Activated T-helper 17 cell treated with anti-CD3 and anti-CD28 coated beads, Interleukin-2, amount 50 U/mL, for 72 hours (primary cell): ENCODE measurements around the gene SDK1. TPM values are rescaled to one million over a fixed set of nuclear protein-coding genes. Genes with fewer than 3 reads are reported as not detected.

Experiments used
- ATAC-seq: fragments of 150-1000 bp; cut with Tn5 transposase; replicated peaks from 2 replicates; pipeline ENCODE4 v1.10.0; 2021; ENCODE audit warnings: mild to moderate bottlenecking, moderate library complexity
- H3K27ac Mint-ChIP-seq: one replicate; pipeline ENCODE4 v1.8.0; 2022; ENCODE audit warnings: mixed read lengths
- H3K27me3 Mint-ChIP-seq: one replicate; pipeline ENCODE4 v1.8.0; 2022; ENCODE audit warnings: mixed read lengths
- H3K36me3 Mint-ChIP-seq: one replicate; pipeline ENCODE4 v1.8.0; 2022; ENCODE audit warnings: low read depth, mild to moderate bottlenecking, mixed read lengths
- H3K4me1 Mint-ChIP-seq: one replicate; pipeline ENCODE4 v1.8.0; 2022; ENCODE audit warnings: mixed read lengths
- H3K4me3 Mint-ChIP-seq: one replicate; pipeline ENCODE4 v1.8.0; 2022; ENCODE audit warnings: mild to moderate bottlenecking, mixed read lengths
- H3K9me3 Mint-ChIP-seq: one replicate; pipeline ENCODE4 v1.8.0; 2022; ENCODE audit warnings: mixed read lengths
- total RNA-seq, 2 donors: library from RNA; stranded (reverse); gene quantifications; one replicate each; pipeline ENCODE4 v1.2.3, GENCODE V29; 2022

Gene SDK1
- total RNA-seq, 2 donors from 2014 or later, result 0.06 to 1.1 TPM

- Mint-ChIP-seq H3K27me3 (peaks cover 8% of the 10 kb centered on the region), H3K9me3 (no peaks in the 10 kb centered on the region), H3K4me3 (no peak overlapping the region)
Measured at GRCh38 chr7:4073750-4074149, 772.7 kb downstream of the SDK1 start.

GRCh38 chr7:4074407-4074806, 773.4 kb downstream of the SDK1 start:
- Mint-ChIP-seq H3K27me3 (peaks cover 8% of the 10 kb centered on the region), H3K4me3 (no peak overlapping the region), H3K36me3 (no peaks in the 10 kb centered on the region), H3K9me3 (no peaks in the 10 kb centered on the region), H3K4me1 (no peaks in the 10 kb centered on the region), H3K27ac (no peak overlapping the region)
- no peak for ATAC-seq

More at GRCh38 chr7:4073750-4074149, 772.7 kb downstream of the SDK1 start:
- Mint-ChIP-seq H3K4me1 (no peaks in the 10 kb centered on the region), H3K27ac (no peak overlapping the region), H3K36me3 (no peaks in the 10 kb centered on the region)
- ATAC-seq, result no peak

- ATAC-seq, result no peak
- Mint-ChIP-seq H3K27me3 (peaks cover 8% of the 10 kb centered on the region), H3K36me3 (no peaks in the 10 kb centered on the region), H3K4me3 (no peak overlapping the region), H3K9me3 (no peaks in the 10 kb centered on the region), H3K4me1 (no peaks in the 10 kb centered on the region), H3K27ac (no peak overlapping the region)
Measured at GRCh38 chr7:4074994-4075393, 773.9 kb downstream of the SDK1 start.

GRCh38 chr7:4076701-4077294, 775.7 kb downstream of the SDK1 start:
- Mint-ChIP-seq H3K4me3 (no peak overlapping the region), H3K27me3 (peaks cover 8% of the 10 kb centered on the region), H3K36me3 (no peaks in the 10 kb centered on the region), H3K4me1 (no peaks in the 10 kb centered on the region), H3K9me3 (no peaks in the 10 kb centered on the region), H3K27ac (no peak overlapping the region)
- ATAC-seq, result no peak

- Mint-ChIP-seq H3K36me3 (no peaks in the 10 kb centered on the region), H3K9me3 (no peaks in the 10 kb centered on the region), H3K4me1 (no peaks in the 10 kb centered on the region), H3K27ac (no peak overlapping the region), H3K4me3 (no peak overlapping the region), H3K27me3 (peaks cover 8% of the 10 kb centered on the region)
- ATAC-seq, result no peak
Measured at GRCh38 chr7:4077980-4078379, 776.9 kb downstream of the SDK1 start.

- Mint-ChIP-seq H3K9me3 (no peaks in the 10 kb centered on the region), H3K27ac (no peak overlapping the region), H3K27me3 (peaks cover 8% of the 10 kb centered on the region), H3K36me3 (no peaks in the 10 kb centered on the region), H3K4me3 (no peak overlapping the region), H3K4me1 (no peaks in the 10 kb centered on the region)
- no peak for ATAC-seq
Measured at GRCh38 chr7:4078580-4078979, 777.5 kb downstream of the SDK1 start.

GRCh38 chr7:4079366-4079765, 778.3 kb downstream of the SDK1 start:
- H3K27me3 Mint-ChIP-seq, result peaks cover 8% of the 10 kb centered on the region
- H3K4me1 Mint-ChIP-seq, result no peaks in the 10 kb centered on the region
- H3K4me3 Mint-ChIP-seq, result no peak overlapping the region

GRCh38 chr7:4079956-4080355, 778.9 kb downstream of the SDK1 start:
- no peak for ATAC-seq
- Mint-ChIP-seq H3K4me1 (no peaks in the 10 kb centered on the region), H3K4me3 (no peak overlapping the region), H3K27ac (no peak overlapping the region), H3K9me3 (no peaks in the 10 kb centered on the region), H3K36me3 (no peaks in the 10 kb centered on the region), H3K27me3 (peaks cover 8% of the 10 kb centered on the region)

More at GRCh38 chr7:4079366-4079765, 778.3 kb downstream of the SDK1 start:
- Mint-ChIP-seq H3K27ac (no peak overlapping the region), H3K36me3 (no peaks in the 10 kb centered on the region), H3K9me3 (no peaks in the 10 kb centered on the region)
- no peak for ATAC-seq

- ATAC-seq, result no peak
- Mint-ChIP-seq H3K4me3 (no peak overlapping the region), H3K27me3 (peaks cover 6% of the 10 kb centered on the region), H3K27ac (no peak overlapping the region), H3K4me1 (no peaks in the 10 kb centered on the region), H3K36me3 (no peaks in the 10 kb centered on the region), H3K9me3 (no peaks in the 10 kb centered on the region)
Measured at GRCh38 chr7:4080954-4081353, 779.9 kb downstream of the SDK1 start.

- H3K27me3 Mint-ChIP-seq, result no peaks in the 10 kb centered on the region
- no peaks in the 10 kb centered on the region for H3K9me3 Mint-ChIP-seq
- no peaks in the 10 kb centered on the region for H3K36me3 Mint-ChIP-seq
- no peak for ATAC-seq
- H3K27ac Mint-ChIP-seq, result no peak overlapping the region
- H3K4me3 Mint-ChIP-seq, result no peak overlapping the region
- H3K4me1 Mint-ChIP-seq, result no peaks in the 10 kb centered on the region
Measured at GRCh38 chr7:4083513-4083912, 782.5 kb downstream of the SDK1 start.

- H3K27ac Mint-ChIP-seq, result no peak overlapping the region
Measured at GRCh38 chr7:4084271-4084670, 783.2 kb downstream of the SDK1 start.

GRCh38 chr7:4085937-4086691, 785.1 kb downstream of the SDK1 start:
- Mint-ChIP-seq H3K4me1 (no peaks in the 10 kb centered on the region), H3K27ac (no peak overlapping the region)

More at GRCh38 chr7:4084271-4084670, 783.2 kb downstream of the SDK1 start:
- Mint-ChIP-seq H3K9me3 (no peaks in the 10 kb centered on the region), H3K4me3 (no peak overlapping the region), H3K4me1 (no peaks in the 10 kb centered on the region), H3K27me3 (no peaks in the 10 kb centered on the region), H3K36me3 (no peaks in the 10 kb centered on the region)
- no peak for ATAC-seq

GRCh38 chr7:4086723-4087122, 785.7 kb downstream of the SDK1 start:
- Mint-ChIP-seq H3K36me3 (no peaks in the 10 kb centered on the region), H3K9me3 (peaks cover 7% of the 10 kb centered on the region), H3K4me1 (no peaks in the 10 kb centered on the region), H3K27me3 (peaks cover 2% of the 10 kb centered on the region), H3K4me3 (no peak overlapping the region), H3K27ac (no peak overlapping the region)
- ATAC-seq, result no peak

More at GRCh38 chr7:4085937-4086691, 785.1 kb downstream of the SDK1 start:
- peaks cover 7% of the 10 kb centered on the region for H3K9me3 Mint-ChIP-seq
- H3K36me3 Mint-ChIP-seq, result no peaks in the 10 kb centered on the region
- no peak for ATAC-seq
- no peak overlapping the region for H3K4me3 Mint-ChIP-seq
- H3K27me3 Mint-ChIP-seq, result no peaks in the 10 kb centered on the region

- ATAC-seq, result no peak
- H3K4me1 Mint-ChIP-seq, result no peaks in the 10 kb centered on the region
- H3K4me3 Mint-ChIP-seq, result no peak overlapping the region
- H3K27ac Mint-ChIP-seq, result no peak overlapping the region
- H3K36me3 Mint-ChIP-seq, result no peaks in the 10 kb centered on the region
- H3K9me3 Mint-ChIP-seq, result peaks cover 7% of the 10 kb centered on the region
- peaks cover 3% of the 10 kb centered on the region for H3K27me3 Mint-ChIP-seq
Measured at GRCh38 chr7:4091767-4092166, 790.7 kb downstream of the SDK1 start.

- H3K4me1 Mint-ChIP-seq, result no peaks in the 10 kb centered on the region
- H3K27me3 Mint-ChIP-seq, result peaks cover 3% of the 10 kb centered on the region
- H3K4me3 Mint-ChIP-seq, result no peak overlapping the region
- no peak overlapping the region for H3K27ac Mint-ChIP-seq
- H3K36me3 Mint-ChIP-seq, result no peaks in the 10 kb centered on the region
- no peak for ATAC-seq
- H3K9me3 Mint-ChIP-seq, result peaks cover 7% of the 10 kb centered on the region
Measured at GRCh38 chr7:4093035-4093434, 792.0 kb downstream of the SDK1 start.
